Stimulated activated effector memory CD8-positive, alpha-beta T cell treated with anti-CD3 and anti-CD28 coated beads, Interleukin-12 subunit alpha, Interleukin-12 subunit beta, amount 100 ng/mL, for 72 hours (primary cell): ENCODE measurements around the gene SNCA.

Experiments
- ATAC-seq: fragments of 150-1000 bp; cut with Tn5 transposase; 2 replicates; pipeline ENCODE4 v1.10.0; 2021
- DNase-seq, 2 donors: peaks; one replicate each; pipeline ENCODE4 v3.0.0; 2021 to 2022; ENCODE audit warnings: low spot score in 2 of 2
- H3K27ac Mint-ChIP-seq: one replicate; pipeline ENCODE4 v1.8.0; 2022; ENCODE audit warnings: mild to moderate bottlenecking, mixed read lengths
- H3K36me3 Mint-ChIP-seq: one replicate; pipeline ENCODE4 v1.8.0; 2022; ENCODE audit warnings: mild to moderate bottlenecking, mixed read lengths
- H3K4me1 Mint-ChIP-seq: one replicate; pipeline ENCODE4 v1.8.0; 2022; ENCODE audit warnings: mixed read lengths
- H3K4me3 Mint-ChIP-seq: one replicate; pipeline ENCODE4 v1.8.0; 2022; ENCODE audit warnings: mild to moderate bottlenecking, mixed read lengths
- H3K9me3 Mint-ChIP-seq: one replicate; pipeline ENCODE4 v1.8.0; 2022; ENCODE audit warnings: mixed read lengths

Gene SNCA

GRCh38 chr4:89751416-89751815, 85.5 kb downstream of the SNCA start:
- no peaks in the 10 kb centered on the region for H3K36me3 Mint-ChIP-seq

GRCh38 chr4:89746377-89746776, 90.6 kb downstream of the SNCA start:
- Mint-ChIP-seq H3K4me1 (no peaks in the 10 kb centered on the region), H3K9me3 (no peaks in the 10 kb centered on the region), H3K36me3 (no peaks in the 10 kb centered on the region), H3K27ac (no peak overlapping the region), H3K4me3 (no peak overlapping the region)
- ATAC-seq (no peak), DNase-seq (no peak)

More at GRCh38 chr4:89751416-89751815, 85.5 kb downstream of the SNCA start:
- DNase-seq (no peak), ATAC-seq (no peak)
- no peak overlapping the region for H3K4me3 Mint-ChIP-seq
- no peaks in the 10 kb centered on the region for H3K9me3 Mint-ChIP-seq
- H3K4me1 Mint-ChIP-seq, result no peaks in the 10 kb centered on the region
- no peak overlapping the region for H3K27ac Mint-ChIP-seq

GRCh38 chr4:89745708-89746107, 91.3 kb downstream of the SNCA start:
- Mint-ChIP-seq H3K4me3 (no peak overlapping the region), H3K4me1 (no peaks in the 10 kb centered on the region), H3K27ac (no peak overlapping the region), H3K9me3 (no peaks in the 10 kb centered on the region), H3K36me3 (no peaks in the 10 kb centered on the region)
- no peak for DNase-seq
- no peak for ATAC-seq

GRCh38 chr4:89744914-89745313, 92.0 kb downstream of the SNCA start:
- no peak overlapping the region for H3K4me3 Mint-ChIP-seq

GRCh38 chr4:89741768-89742167, 95.2 kb downstream of the SNCA start:
- Mint-ChIP-seq H3K27ac (no peak overlapping the region), H3K4me1 (no peaks in the 10 kb centered on the region), H3K36me3 (no peaks in the 10 kb centered on the region), H3K9me3 (no peaks in the 10 kb centered on the region), H3K4me3 (no peak overlapping the region)
- DNase-seq (no peak), ATAC-seq (no peak)

More at GRCh38 chr4:89744914-89745313, 92.0 kb downstream of the SNCA start:
- H3K36me3 Mint-ChIP-seq, result no peaks in the 10 kb centered on the region
- H3K27ac Mint-ChIP-seq, result no peak overlapping the region
- DNase-seq (no peak), ATAC-seq (no peak)
- no peaks in the 10 kb centered on the region for H3K4me1 Mint-ChIP-seq
- H3K9me3 Mint-ChIP-seq, result no peaks in the 10 kb centered on the region

GRCh38 chr4:89739311-89739988, 97.5 kb downstream of the SNCA start:
- Mint-ChIP-seq H3K36me3 (no peaks in the 10 kb centered on the region), H3K9me3 (no peaks in the 10 kb centered on the region), H3K4me1 (no peaks in the 10 kb centered on the region), H3K27ac (no peak overlapping the region), H3K4me3 (no peak overlapping the region)
- DNase-seq, result no peak
- ATAC-seq, result no peak

- Mint-ChIP-seq H3K9me3 (no peaks in the 10 kb centered on the region), H3K36me3 (no peaks in the 10 kb centered on the region), H3K4me1 (no peaks in the 10 kb centered on the region), H3K27ac (no peak overlapping the region), H3K4me3 (no peak overlapping the region)
- ATAC-seq, result no peak
- no peak for DNase-seq
These were observed 99.1 kb downstream of the SNCA start for GRCh38 chr4:89737888-89738287.

GRCh38 chr4:89733946-89734345, 103.0 kb downstream of the SNCA start:
- no peak for ATAC-seq
- no peak for DNase-seq
- no peak overlapping the region for H3K27ac Mint-ChIP-seq
- H3K36me3 Mint-ChIP-seq, result no peaks in the 10 kb centered on the region
- no peak overlapping the region for H3K4me3 Mint-ChIP-seq
- H3K9me3 Mint-ChIP-seq, result no peaks in the 10 kb centered on the region
- no peaks in the 10 kb centered on the region for H3K4me1 Mint-ChIP-seq

- Mint-ChIP-seq H3K36me3 (no peaks in the 10 kb centered on the region), H3K27ac (no peak overlapping the region), H3K9me3 (no peaks in the 10 kb centered on the region), H3K4me1 (no peaks in the 10 kb centered on the region), H3K4me3 (no peak overlapping the region)
- no peak for DNase-seq
- no peak for ATAC-seq
These were observed 109.7 kb downstream of the SNCA start for GRCh38 chr4:89727238-89727637.

- Mint-ChIP-seq H3K36me3 (no peaks in the 10 kb centered on the region), H3K27ac (no peak overlapping the region), H3K4me3 (no peak overlapping the region), H3K9me3 (no peaks in the 10 kb centered on the region), H3K4me1 (no peaks in the 10 kb centered on the region)
- DNase-seq (no peak), ATAC-seq (no peak)
These were observed 111.7 kb downstream of the SNCA start for GRCh38 chr4:89725268-89725667.

GRCh38 chr4:89724716-89725115, 112.2 kb downstream of the SNCA start:
- DNase-seq (no peak), ATAC-seq (no peak)
- Mint-ChIP-seq H3K9me3 (no peaks in the 10 kb centered on the region), H3K27ac (no peak overlapping the region), H3K4me3 (no peak overlapping the region), H3K4me1 (no peaks in the 10 kb centered on the region), H3K36me3 (no peaks in the 10 kb centered on the region)

GRCh38 chr4:89723096-89723495, 113.9 kb downstream of the SNCA start:
- ATAC-seq (no peak), DNase-seq (no peak)
- no peak overlapping the region for H3K27ac Mint-ChIP-seq
- H3K9me3 Mint-ChIP-seq, result no peaks in the 10 kb centered on the region
- no peaks in the 10 kb centered on the region for H3K36me3 Mint-ChIP-seq
- no peaks in the 10 kb centered on the region for H3K4me1 Mint-ChIP-seq
- no peak overlapping the region for H3K4me3 Mint-ChIP-seq

- Mint-ChIP-seq H3K4me1 (no peaks in the 10 kb centered on the region), H3K27ac (no peak overlapping the region), H3K9me3 (no peaks in the 10 kb centered on the region), H3K4me3 (no peak overlapping the region), H3K36me3 (no peaks in the 10 kb centered on the region)
- DNase-seq (no peak), ATAC-seq (no peak)
These were observed 114.4 kb downstream of the SNCA start for GRCh38 chr4:89722517-89722916.

- H3K9me3 Mint-ChIP-seq, result no peaks in the 10 kb centered on the region
- H3K27ac Mint-ChIP-seq, result no peak overlapping the region
- ATAC-seq (no peak), DNase-seq (no peak)
- H3K4me3 Mint-ChIP-seq, result no peak overlapping the region
- H3K36me3 Mint-ChIP-seq, result no peaks in the 10 kb centered on the region
- no peaks in the 10 kb centered on the region for H3K4me1 Mint-ChIP-seq
These were observed 116.0 kb downstream of the SNCA start for GRCh38 chr4:89720981-89721380.

GRCh38 chr4:89719536-89720090, 117.3 kb downstream of the SNCA start:
- Mint-ChIP-seq H3K4me1 (no peaks in the 10 kb centered on the region), H3K36me3 (no peaks in the 10 kb centered on the region), H3K4me3 (no peak overlapping the region), H3K27ac (no peak overlapping the region), H3K9me3 (no peaks in the 10 kb centered on the region)
- ATAC-seq (no peak), DNase-seq (no peak)

GRCh38 chr4:89716893-89717292, 120.1 kb downstream of the SNCA start:
- no peak for DNase-seq
- Mint-ChIP-seq H3K36me3 (no peaks in the 10 kb centered on the region), H3K4me1 (no peaks in the 10 kb centered on the region), H3K4me3 (no peak overlapping the region), H3K9me3 (no peaks in the 10 kb centered on the region), H3K27ac (no peak overlapping the region)
- no peak for ATAC-seq
